Endothelial cell of coronary artery (primary cell): ENCODE data around the gene ZNF200. TPM values are rescaled to one million over a fixed set of nuclear protein-coding genes. Genes with fewer than 3 reads are reported as not detected.

ENCODE experiments used
- total RNA-seq: library from RNA; depleted of rRNA; stranded (reverse); fragments of >200 nt; gene quantifications from 2 replicates; pipeline ENCODE4 v1.2.3, GENCODE V29; 2014

Gene ZNF200
- total RNA-seq = 8.4 and 9.6 TPM in 2 replicates

GRCh38 chr16:3234857-3235561, at the start of gene ZNF200:
ZNF200 (minus strand) TSS chr16:3235158; CDS start chr16:3233755, 1,403 bp downstream.

GRCh38 chr16:3282730-3283542, 48.0 kb upstream of the ZNF200 start, which contains the start of gene ZNF263:
ZNF263 (plus strand) TSS chr16:3283491; CDS start chr16:3283819, 328 bp downstream.

GRCh38 chr16:3256146-3256865, 21.3 kb upstream of the ZNF200 start, which contains the start of gene MEFV:
MEFV (minus strand) TSS chr16:3256633; CDS start chr16:3256587, 46 bp downstream.

GRCh38 chr16:3187798-3188674, 46.9 kb downstream of the ZNF200 start, which contains the start of gene OR1F1:
OR1F1 (plus strand) TSS chr16:3188204.

Other genes with a start within 250 kb of the ZNF200 start
- not detected in 2 replicates for gene CLDN9, start 222.2 kb downstream of the ZNF200 start, total RNA-seq
- not detected in 2 replicates for gene CLDN6, start 217.0 kb downstream of the ZNF200 start, total RNA-seq
- 136 and 230 TPM in 2 replicates for gene TNFRSF12A, start 214.8 kb downstream of the ZNF200 start, total RNA-seq
- gene HCFC1R1, start 211.2 kb downstream of the ZNF200 start, total RNA-seq = 6.1 and 10.1 TPM in 2 replicates
- 23.6 and 23.8 TPM in 2 replicates for gene THOC6, start 211.1 kb downstream of the ZNF200 start, total RNA-seq
- not detected in 2 replicates for gene BICDL2, start 198.2 kb downstream of the ZNF200 start, total RNA-seq
- gene MMP25, start 188.6 kb downstream of the ZNF200 start, total RNA-seq = under 0.01 TPM in 2 replicates
- gene IL32, start 169.5 kb downstream of the ZNF200 start, total RNA-seq = 55.7 and 123 TPM in 2 replicates
- gene ZSCAN10, start 135.9 kb downstream of the ZNF200 start, total RNA-seq = 0.19 TPM in 1 of 2 replicates, not detected in the other
- 22.9 and 23.2 TPM in 2 replicates for gene ZNF205, start 122.6 kb downstream of the ZNF200 start, total RNA-seq
- gene ZNF213, start 100.1 kb downstream of the ZNF200 start, total RNA-seq = 3.4 and 5.6 TPM in 2 replicates
- gene OR1F1, start 47.0 kb downstream of the ZNF200 start, total RNA-seq = 0.18 TPM in 1 of 2 replicates, not detected in the other
- gene MEFV, start 21.5 kb upstream of the ZNF200 start, total RNA-seq = under 0.01 TPM in 1 of 2 replicates, not detected in the other
- gene ZNF263, start 48.3 kb upstream of the ZNF200 start, total RNA-seq = 36.5 and 42.2 TPM in 2 replicates
- gene TIGD7, start 70.3 kb upstream of the ZNF200 start, total RNA-seq = 2.6 and 5.0 TPM in 2 replicates
- 16.9 and 21.6 TPM in 2 replicates for gene ZNF75A, start 70.3 kb upstream of the ZNF200 start, total RNA-seq
- gene OR2C1, start 120.7 kb upstream of the ZNF200 start, total RNA-seq = not detected in 2 replicates
- 8.3 and 10.0 TPM in 2 replicates for gene ZSCAN32, start 165.8 kb upstream of the ZNF200 start, total RNA-seq
- 4.9 and 5.8 TPM in 2 replicates for gene ZNF174, start 166.1 kb upstream of the ZNF200 start, total RNA-seq
- gene ZNF597, start 208.3 kb upstream of the ZNF200 start, total RNA-seq = 2.0 and 2.5 TPM in 2 replicates
- gene NAA60, start 208.5 kb upstream of the ZNF200 start, total RNA-seq = 9.2 and 13.6 TPM in 2 replicates